GM19238 (cell line): ENCODE measurements around the gene NRROS.
"Not testable (repeated sequence)": the region's sequence is repeated elsewhere in the genome, so short reads cannot be mapped to it uniquely, and the experiment has no call there.

ENCODE experiments used
- DNase-seq: peaks from one replicate; pipeline ENCODE4 v3.0.0; 2011; ENCODE audit warnings: low spot score; ENCODE audit not compliant: insufficient read length

The NRROS gene

GRCh38 chr3:196624907-196625306 lies 14.6 kb upstream of the NRROS start:
- DNase-seq, result no peak

GRCh38 chr3:196625331-196625730 lies 14.2 kb upstream of the NRROS start:
- no peak for DNase-seq

DNA sequence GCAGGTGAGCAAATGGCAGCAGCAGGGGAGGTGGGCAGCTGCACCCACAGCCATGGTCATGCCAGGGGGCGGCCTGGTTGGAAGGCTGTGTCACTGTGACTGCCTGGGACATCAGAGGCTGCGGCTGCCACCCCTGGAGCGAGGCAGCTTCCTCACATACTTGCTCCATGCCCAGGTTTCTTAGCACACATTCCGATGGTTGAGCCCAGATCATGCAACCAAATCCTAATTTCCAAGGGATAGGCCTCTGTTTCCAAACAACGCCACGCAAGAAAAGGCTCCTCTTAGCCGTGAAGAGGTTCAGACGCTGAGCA lies 11.6 kb upstream of the NRROS start:
- DNase-seq, result no peak

GRCh38 chr3:196629228-196629627 lies 10.3 kb upstream of the NRROS start:
- DNase-seq, result no peak

- no peak for DNase-seq
These were observed 7.8 kb upstream of the NRROS start for GRCh38 chr3:196631682-196632045.

GRCh38 chr3:196632046-196632751 lies 7.3 kb upstream of the NRROS start:
- peak; percentile 83 for DNase-seq

- no peak for DNase-seq
These were observed 5.8 kb upstream of the NRROS start for GRCh38 chr3:196633555-196634151.

DNA sequence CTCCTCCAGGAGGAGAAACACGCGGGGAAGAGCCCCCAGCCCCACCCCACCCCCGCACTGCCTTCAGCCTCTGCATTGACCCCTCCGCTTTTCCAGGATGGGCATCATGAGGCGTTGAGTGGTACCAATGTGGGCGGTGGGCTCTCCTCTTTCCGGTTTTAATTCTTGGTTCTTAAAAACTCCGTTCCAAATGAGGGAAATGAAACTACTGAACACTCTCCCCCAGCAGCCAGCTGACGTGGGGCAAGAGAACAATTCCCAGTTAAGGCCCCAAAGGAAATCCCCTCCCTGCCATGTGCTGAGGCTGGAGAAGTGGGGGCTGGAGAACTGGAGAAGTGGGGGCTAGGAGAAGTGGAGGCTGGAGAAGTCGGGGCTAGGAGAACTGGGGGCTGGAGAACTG lies 5.3 kb upstream of the NRROS start:
- DNase-seq, result no peak

DNA sequence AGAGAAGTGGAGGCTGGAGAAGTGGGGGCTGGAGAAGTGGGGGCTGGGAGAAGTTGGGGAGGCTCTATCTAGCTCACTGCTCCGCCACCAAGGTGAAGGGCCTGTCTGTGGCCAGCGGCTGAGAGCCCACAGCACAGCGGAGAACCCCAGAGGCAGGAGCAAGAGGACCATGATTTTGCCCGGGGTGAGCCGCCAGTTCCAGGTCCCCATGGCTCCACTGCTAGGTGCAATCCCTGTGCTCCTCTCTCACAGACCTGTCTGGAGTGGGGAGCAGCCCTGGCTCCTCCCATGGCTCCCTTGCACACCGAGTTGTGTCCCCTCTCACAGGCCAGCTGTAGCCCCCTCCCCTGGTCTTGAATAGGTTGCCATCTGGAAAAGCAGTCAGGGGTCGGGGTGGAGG lies 4.7 kb upstream of the NRROS start:
- no peak for DNase-seq

GRCh38 chr3:196636369-196637349 lies 2.8 kb upstream of the NRROS start:
- no peak for DNase-seq

- DNase-seq, result not testable (repeated sequence)
These were observed 1.6 kb upstream of the NRROS start for GRCh38 chr3:196637941-196638340.

GRCh38 chr3:196638861-196639482 lies 522 bp upstream of the NRROS start:
- DNase-seq, result no peak

DNA sequence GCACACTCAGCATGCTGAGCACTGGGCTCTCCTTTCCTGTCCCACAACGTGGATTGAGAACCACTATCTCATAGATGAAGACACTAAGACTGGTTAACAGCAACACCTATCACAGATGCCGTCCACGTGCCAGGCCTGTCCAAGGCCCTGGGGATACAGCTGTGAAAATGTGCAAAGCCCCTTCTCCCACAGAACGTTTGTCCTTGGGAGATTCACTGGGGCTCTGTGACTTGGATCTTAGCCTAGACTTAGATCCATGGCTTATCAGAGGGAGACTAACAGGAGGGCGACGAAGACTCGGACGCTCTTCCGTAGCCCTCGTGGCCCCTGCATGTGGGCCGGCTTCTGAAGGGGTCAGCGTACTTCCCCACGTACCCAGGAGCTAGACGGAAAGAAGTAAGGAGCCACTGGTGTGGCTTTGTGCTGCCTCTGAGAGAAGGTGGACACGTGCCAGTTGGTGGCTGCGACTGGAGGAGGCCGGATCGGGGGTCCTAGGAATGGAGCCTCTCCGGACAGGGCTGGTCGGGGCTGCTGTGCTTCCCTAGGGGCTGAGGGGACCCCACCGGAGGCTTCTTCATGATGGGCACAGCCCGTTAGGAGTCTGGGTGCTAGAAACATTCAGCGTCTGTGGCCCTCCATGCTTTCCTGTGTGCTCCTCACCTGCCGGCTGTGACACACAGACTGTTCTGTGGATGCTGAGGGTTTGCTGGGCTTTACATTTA lies 964 bp downstream of the NRROS start:
- DNase-seq, result no peak

DNA sequence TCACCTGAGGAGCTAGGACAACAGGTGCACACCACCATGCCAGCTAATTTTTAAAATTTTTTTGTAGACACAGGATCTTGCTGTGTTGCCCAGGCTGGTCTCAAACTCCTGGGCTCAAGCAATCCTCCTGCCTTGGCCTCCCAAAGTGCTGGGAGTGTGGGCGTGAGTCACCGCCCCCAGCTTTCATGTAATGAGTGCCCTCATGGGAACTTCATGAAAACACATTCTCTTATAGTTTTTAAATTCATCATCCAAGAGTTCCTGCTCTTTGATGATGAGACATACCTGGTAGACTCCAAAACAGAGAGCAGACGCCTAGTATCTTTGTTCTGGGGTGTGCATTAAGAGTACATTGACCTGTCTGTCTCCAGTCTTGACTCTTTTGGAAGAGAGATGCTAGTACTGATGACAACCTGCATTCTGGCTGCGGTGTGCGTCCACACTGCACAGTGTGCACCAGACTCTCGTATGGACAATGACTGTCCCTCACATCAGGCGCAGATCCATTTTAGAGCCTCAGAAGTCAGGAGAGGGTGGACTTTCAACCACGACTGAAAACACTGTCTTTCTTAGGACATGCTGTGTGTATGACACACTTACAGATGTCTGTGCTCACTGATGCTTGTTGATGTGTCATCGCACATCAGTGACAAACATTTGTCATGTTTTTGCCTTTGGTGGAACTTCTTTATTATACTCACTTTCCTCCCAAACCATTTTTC lies 2.0 kb downstream of the NRROS start:
- DNase-seq, result no peak

DNA sequence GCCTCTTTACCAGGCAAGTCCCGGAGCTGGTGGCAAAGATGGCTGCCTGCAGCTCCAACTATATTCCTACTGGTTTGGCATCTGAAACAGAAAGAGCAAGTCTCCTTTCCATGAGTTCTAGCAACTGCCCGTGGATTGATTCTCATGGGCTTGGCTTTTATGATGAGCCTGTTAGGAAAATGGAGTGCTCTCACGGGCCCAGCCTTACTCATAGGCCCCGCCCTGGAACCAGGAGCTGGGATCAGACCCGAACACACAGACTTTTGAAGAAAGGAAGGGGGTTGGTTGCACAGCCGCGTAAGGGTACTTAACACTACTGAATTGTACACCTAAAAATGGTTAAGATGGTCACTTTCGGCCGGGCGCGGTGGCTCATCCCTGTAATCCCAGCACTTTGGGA lies 2.9 kb downstream of the NRROS start:
- no peak for DNase-seq

- DNase-seq, result peak; percentile 83
These were observed 3.8 kb downstream of the NRROS start for GRCh38 chr3:196643201-196643749.

- no peak for DNase-seq
These were observed 4.3 kb downstream of the NRROS start for GRCh38 chr3:196643761-196644160.

GRCh38 chr3:196645096-196645495 lies 5.6 kb downstream of the NRROS start:
- no peak for DNase-seq

GRCh38 chr3:196645897-196646665 lies 6.6 kb downstream of the NRROS start:
- no peak for DNase-seq
